ENCODE measurements around the gene IGFBP2.

- TF ChIP-seq, protein P1, sequence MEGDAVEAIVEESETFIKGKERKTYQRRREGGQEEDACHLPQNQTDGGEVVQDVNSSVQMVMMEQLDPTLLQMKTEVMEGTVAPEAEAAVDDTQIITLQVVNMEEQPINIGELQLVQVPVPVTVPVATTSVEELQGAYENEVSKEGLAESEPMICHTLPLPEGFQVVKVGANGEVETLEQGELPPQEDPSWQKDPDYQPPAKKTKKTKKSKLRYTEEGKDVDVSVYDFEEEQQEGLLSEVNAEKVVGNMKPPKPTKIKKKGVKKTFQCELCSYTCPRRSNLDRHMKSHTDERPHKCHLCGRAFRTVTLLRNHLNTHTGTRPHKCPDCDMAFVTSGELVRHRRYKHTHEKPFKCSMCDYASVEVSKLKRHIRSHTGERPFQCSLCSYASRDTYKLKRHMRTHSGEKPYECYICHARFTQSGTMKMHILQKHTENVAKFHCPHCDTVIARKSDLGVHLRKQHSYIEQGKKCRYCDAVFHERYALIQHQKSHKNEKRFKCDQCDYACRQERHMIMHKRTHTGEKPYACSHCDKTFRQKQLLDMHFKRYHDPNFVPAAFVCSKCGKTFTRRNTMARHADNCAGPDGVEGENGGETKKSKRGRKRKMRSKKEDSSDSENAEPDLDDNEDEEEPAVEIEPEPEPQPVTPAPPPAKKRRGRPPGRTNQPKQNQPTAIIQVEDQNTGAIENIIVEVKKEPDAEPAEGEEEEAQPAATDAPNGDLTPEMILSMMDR (IDR thresholded peaks at IDR 0.05; ENCODE audit: low read depth, low read length): no peak
- no peak for TF ChIP-seq EZH2phosphoT487 (IDR thresholded peaks at IDR 0.05; ENCODE audit: low read depth)
Observed at GRCh38 chr2:216634370-216635148, 1.3 kb downstream of the IGFBP2 start.
